CD4-positive, alpha-beta T cell treated with Interferon gamma for 1 hour (primary cell): ENCODE measurements around the gene PXMP2.
"Not testable (repeated sequence)": the region's sequence is repeated elsewhere in the genome, so short reads cannot be mapped to it uniquely, and the experiment has no call there.

Experiments used
- DNase-seq: peaks from one replicate; pipeline ENCODE4 v3.0.0-alpha.2; 2020

Gene PXMP2

DNA sequence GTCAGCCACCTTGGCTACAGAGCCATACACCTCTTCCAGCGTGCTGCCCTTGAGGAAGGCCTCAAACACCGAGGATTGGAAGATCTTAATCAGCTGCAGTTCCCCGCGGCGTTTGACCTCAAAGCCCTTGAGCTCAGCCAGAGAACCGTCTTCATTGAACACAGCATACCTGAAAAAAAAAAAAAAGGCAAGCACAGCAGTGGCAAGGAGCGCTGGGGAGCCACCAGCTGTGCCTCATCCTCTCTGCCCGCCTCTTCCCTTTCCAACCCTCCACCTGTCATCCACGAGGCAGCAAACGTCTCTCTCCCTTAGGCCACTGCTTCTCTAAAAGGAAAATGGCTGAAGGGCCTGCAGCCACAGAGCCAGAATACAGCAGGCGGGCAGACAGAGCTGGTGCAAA lies 26.4 kb upstream of the PXMP2 start:
- DNase-seq, result no peak

GRCh38 chr12:132661972-132662371 lies 25.4 kb upstream of the PXMP2 start:
- DNase-seq, result no peak

DNA sequence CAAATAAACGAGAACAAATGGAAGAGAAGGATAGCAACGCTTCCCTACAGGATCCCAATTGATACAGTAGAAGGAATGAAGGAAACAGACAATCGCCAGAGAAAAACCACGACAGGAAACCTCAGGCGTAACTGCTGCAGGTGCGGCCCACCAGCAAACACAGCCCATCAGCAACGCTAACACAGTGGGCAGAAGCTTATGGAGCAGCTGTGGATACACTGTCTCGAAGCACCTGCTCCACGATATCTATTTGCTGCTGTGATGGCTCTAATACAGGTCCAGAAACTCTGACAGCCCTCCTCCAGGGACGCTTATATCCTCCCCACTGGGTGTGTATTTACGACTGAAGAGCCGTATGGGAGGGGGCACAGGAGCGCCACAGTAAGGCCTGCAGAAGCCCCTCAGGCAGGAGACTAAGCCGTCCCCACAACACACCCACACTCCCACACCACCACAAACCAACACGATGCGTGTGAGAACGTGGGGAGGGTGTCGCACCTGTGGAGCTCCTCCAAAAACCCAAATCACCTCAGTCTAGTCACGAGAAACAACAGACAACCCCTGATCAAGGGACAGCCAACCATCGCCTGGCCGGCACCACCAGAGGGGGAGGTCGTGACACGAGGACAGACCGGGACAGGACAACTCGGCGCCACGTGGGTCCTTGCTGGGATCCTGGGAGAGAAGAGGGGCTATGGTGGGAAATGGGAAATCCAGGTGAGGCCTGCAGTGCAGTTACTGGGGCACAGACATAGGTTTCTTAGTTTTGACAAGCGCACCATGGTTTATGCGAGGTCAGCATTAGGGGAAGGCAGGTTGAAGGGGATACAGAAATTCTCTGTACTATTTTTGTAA lies 24.3 kb upstream of the PXMP2 start:
- DNase-seq, result no peak

- DNase-seq, result no peak
These were observed 22.9 kb upstream of the PXMP2 start for GRCh38 chr12:132664206-132665148.

- DNase-seq, result no peak
These were observed 22.3 kb upstream of the PXMP2 start for GRCh38 chr12:132665149-132665491.

- no peak for DNase-seq
These were observed 21.6 kb upstream of the PXMP2 start for GRCh38 chr12:132665794-132666193.

- no peak for DNase-seq
These were observed 18.9 kb upstream of the PXMP2 start for GRCh38 chr12:132668191-132669088.

- no peak for DNase-seq
These were observed 18.1 kb upstream of the PXMP2 start for GRCh38 chr12:132669166-132669879.

DNA sequence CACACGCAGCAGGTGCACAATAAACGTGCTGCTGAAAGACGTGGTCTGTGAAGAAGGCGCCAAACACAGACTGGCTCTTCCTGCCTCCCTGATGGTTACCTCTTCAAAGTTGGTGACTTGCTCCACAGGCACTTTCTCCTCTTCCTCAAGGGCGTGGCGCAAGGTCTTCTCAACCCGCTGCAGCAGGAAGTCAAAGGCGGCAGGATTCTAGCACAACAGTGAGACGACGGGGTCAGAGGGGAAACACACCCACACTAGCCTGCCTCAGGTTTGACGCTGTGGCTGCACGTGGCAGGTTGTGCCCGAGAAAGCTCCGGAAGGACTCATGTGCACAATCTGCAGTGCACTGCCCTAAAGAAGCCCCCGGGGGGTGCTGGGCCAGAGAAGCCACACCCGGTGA lies 15.3 kb upstream of the PXMP2 start:
- no peak for DNase-seq

DNA sequence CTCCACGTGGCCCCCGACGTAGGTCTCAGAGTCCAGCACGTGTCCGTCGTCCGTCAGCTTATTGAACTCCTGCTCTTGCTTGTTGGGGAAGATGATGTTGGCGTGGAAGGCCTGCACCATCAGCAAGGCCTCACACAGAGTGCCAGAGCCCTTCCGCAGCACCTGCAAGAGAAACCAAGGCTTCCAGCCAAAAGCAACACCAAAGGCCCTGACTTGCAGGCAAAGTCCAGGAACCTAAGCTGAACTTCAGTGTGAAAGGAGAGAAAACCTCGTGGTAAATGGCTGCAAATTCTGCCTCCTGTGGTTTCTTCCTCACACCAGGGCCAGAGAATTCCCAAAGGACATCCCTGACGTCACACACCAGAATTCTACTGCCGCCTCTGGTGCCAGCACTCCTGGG lies 14.7 kb upstream of the PXMP2 start:
- DNase-seq, result no peak

DNA sequence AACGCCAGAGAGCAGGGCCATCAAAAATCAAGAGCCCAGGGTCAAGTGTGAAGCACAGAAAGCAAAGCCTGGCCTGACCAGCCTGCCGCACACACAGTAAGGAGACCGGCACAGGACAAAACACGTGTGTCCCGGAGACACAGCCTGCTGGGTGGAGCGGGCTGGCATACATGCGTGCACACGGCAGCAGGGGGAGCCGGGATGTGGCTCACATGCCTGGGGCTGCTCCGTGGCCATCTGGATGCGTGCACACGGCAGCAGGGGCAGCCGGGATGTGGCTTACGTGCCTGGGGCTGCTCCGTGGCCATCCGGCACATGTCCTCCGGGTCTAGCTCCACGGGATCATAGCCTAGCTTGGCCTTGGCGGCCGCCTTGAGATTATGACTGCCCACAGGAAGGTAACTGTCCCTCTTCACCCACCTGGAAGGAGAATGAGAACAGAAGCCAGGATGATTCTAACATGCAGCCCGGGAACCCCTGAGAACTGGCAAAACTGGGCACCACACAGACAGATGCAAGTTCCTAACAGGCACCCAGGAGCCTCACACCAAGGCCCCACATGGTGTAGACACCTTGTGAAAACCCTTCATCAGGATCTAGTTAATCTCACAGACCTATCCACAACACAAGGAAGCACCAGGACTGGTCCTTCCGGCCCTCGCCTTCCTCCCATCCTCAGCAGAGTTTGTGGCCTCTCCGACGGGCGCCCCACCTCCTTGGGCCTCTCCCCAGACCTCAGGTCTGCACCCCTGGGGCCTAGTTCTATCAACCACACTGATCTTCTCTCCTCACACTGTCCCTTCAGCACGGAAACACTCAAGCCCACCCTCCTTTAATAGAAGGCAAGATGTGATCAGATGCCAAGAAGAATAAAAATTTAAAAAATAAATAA lies 13.9 kb upstream of the PXMP2 start:
- no peak for DNase-seq

DNA sequence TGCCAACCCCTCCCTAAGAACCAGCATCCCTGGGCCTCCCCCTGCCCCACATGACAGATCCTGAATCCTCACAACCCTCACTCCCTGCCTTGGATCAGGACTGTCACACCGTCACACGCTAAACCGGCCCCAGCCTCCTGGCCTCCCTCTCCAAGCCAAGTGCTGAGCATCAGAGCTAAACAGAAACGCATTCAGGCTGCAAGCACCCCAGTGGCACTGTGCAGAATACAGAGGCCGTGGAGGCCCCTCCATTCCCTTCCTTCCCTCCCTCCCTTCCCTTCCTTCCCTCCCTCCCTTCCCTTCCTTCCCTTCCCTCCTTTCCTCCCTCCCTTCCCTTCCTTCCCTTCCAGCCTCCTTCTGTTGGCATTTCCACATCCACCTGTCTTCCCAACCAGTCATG lies 12.8 kb upstream of the PXMP2 start:
- no peak for DNase-seq

GRCh38 chr12:132675757-132676432 lies 11.5 kb upstream of the PXMP2 start:
- DNase-seq, result no peak

DNA sequence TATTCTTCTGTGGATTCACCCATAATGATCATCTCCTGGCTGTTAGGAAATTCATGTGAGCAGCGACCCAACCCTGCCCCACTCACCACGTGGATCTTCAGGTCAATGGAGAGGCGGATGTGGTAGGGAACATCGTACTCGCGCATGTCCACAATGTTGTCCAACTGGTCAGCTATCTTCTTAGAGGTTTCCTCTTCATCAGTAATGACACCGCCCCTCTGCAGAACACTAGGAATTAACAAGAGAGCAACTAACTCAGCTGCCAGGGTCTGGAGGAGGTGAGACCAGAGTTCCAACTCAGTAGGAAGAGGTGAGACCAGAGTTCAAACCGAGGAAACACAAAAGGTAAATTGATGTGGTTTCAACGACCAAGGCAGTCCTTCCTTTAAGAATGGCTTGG lies 9.9 kb upstream of the PXMP2 start:
- DNase-seq, result no peak

GRCh38 chr12:132685400-132685799 lies 2.0 kb upstream of the PXMP2 start:
- no peak for DNase-seq

DNA sequence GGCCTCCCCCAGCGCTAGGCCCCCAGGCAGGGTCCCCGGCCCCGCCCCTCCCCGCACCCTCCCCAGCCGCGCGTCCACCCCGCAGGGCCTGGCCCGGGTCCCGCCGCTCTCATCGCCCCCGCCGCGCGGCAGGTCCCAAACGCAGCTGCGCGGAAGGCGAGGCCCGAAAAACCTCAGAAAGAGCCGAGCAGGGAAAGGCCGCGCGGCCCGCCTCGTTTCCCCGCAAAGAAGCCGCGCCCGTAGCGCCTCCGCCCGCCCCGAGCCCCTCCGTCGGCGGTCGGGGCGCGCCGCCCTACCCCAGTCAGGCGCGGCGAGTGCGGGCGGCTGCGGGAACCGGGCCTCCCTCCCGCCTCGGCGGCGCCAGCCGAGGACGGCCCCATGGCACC lies 569 bp upstream of the PXMP2 start:
- no peak for DNase-seq

DNA sequence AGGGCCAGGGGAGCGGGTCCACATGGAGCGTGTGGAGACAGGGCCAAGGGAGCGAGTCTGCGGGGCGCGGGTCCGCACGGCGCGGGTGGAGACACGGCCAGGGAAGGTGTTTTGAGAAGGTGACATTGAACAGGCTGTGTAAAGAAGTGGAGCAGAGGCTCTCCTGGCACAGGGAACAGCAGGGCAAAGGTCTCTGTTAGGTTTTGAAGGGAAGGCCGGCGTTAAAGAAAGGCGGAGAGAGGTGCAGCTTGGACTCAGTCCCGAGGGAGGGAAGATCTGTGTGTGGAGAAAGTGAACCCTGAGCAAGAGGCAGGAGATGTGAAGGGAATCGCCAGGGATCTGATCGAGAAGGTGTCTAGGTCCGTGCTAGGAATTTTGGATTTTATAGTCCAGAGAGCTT lies 1.8 kb downstream of the PXMP2 start:
- DNase-seq, result no peak

DNA sequence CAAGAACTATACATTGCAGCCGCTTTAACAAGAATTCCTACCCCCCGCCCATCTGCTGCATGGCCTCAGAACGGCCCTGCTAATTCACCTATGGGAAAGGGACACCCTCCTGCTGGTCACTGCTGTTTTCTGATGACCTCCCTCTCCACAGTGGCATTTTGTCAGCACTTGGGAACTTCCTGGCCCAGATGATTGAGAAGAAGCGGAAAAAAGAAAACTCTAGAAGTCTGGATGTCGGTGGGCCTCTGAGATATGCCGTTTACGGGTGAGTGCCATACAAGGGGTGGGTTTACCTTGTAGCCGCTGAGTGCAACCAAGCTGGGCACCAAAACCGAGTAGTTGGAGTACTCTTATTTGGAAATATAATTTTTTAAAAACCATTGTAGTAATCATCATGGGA lies 2.7 kb downstream of the PXMP2 start:
- DNase-seq, result no peak

- DNase-seq, result not testable (repeated sequence)
These were observed 4.6 kb downstream of the PXMP2 start for GRCh38 chr12:132692030-132692429.

GRCh38 chr12:132694888-132695287 lies 7.5 kb downstream of the PXMP2 start:
- not testable (repeated sequence) for DNase-seq

DNA sequence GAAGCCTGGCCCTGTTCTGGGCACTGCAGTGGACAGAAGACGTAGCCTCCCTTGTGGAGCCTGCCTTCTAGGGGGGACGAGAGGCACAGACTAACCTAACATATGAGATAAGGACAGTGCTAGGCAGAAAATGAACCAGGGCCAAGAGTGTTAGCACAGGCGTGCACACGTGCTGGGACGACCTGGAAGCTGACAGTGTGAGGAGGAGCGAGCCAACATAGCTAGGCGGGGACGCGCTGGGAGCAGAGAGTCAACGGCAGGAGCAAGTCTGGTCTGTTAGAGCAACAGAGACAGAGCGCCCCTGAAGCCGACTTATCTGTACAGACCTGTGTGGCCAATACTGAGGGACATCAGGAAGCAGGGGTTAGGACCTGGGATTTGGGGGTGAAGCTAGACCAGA lies 8.0 kb downstream of the PXMP2 start:
- DNase-seq, result no peak
